DOHH2 (cell line): ENCODE measurements around the gene HEXIM1.

ENCODE experiments used
- H3F3A ChIP-seq: fragments of 200-600 bp; sonication (generic), shearing (Covaris generic); 2 replicates; pipeline ENCODE4 v1.6.0; 2016; ENCODE audit warnings: antibody characterized with exemption, mild to moderate bottlenecking; ENCODE audit not compliant: control insufficient read depth, insufficient read depth
- H3K27ac ChIP-seq: fragments of 200-600 bp; sonication (generic); 2 replicates; pipeline ENCODE4 v1.5.1; 2014; ENCODE audit warnings: low read depth, mild to moderate bottlenecking, low read length, moderate library complexity
- H3K27me3 ChIP-seq: fragments of 200-600 bp; sonication (generic); 2 replicates; pipeline ENCODE4 v1.6.1; 2014; ENCODE audit warnings: mild to moderate bottlenecking, low read length, mixed read lengths; ENCODE audit not compliant: control insufficient read depth
- H3K36me3 ChIP-seq: fragments of 200-600 bp; sonication (generic); 2 replicates; pipeline ENCODE4 v1.6.1; 2014; ENCODE audit warnings: mild to moderate bottlenecking, low read length, moderate library complexity, mixed read lengths; ENCODE audit not compliant: control insufficient read depth
- H3K4me1 ChIP-seq: fragments of 200-600 bp; sonication (generic); 2 replicates; pipeline ENCODE4 v1.6.1; 2014; ENCODE audit warnings: mild to moderate bottlenecking, low read length, mixed read lengths; ENCODE audit not compliant: control insufficient read depth
- H3K4me2 ChIP-seq: fragments of 200-600 bp; sonication (generic); 2 replicates; pipeline ENCODE4 v1.6.0; 2014; ENCODE audit warnings: mild to moderate bottlenecking, low read length, moderate library complexity
- H3K4me3 ChIP-seq: fragments of 200-600 bp; sonication (generic); 2 replicates; pipeline ENCODE4 v1.5.1; 2014; ENCODE audit warnings: mild to moderate bottlenecking, low read length, mixed read lengths
- H3K79me2 ChIP-seq: fragments of 200-600 bp; sonication (generic); 2 replicates; pipeline ENCODE4 v1.6.1; 2014; ENCODE audit warnings: mild to moderate bottlenecking, low read length, mixed read lengths; ENCODE audit not compliant: control insufficient read depth
- H3K9me2 ChIP-seq: fragments of 200-600 bp; sonication (generic); replicated peaks from 2 replicates; pipeline ENCODE4 v1.6.1; 2014; ENCODE audit warnings: mild to moderate bottlenecking, low read length, mixed read lengths; ENCODE audit not compliant: control insufficient read depth
- H3K9me3 ChIP-seq: fragments of 200-600 bp; sonication (generic); 2 replicates; pipeline ENCODE4 v1.6.1; 2014; ENCODE audit warnings: antibody characterized with exemption, low read length, mixed read lengths; ENCODE audit not compliant: control insufficient read depth, insufficient read depth
- H4K20me1 ChIP-seq: fragments of 200-600 bp; sonication (generic); 2 replicates; pipeline ENCODE4 v1.6.0; 2014; ENCODE audit warnings: low read depth, mild to moderate bottlenecking, antibody characterized with exemption, low read length, moderate library complexity; ENCODE audit not compliant: control insufficient read depth, insufficient read depth
- CTCF ChIP-seq: fragments of 200-600 bp; sonication (generic); IDR thresholded peaks from one replicate; pipeline ENCODE4 v1.5.1; 2014; ENCODE audit warnings: antibody characterized with exemption, mild to moderate bottlenecking, low read depth, low read length; ENCODE audit not compliant: poor library complexity, severe bottlenecking
- EZH2phosphoT487 ChIP-seq: fragments of 200-600 bp; sonication (generic); IDR thresholded peaks from 2 replicates; pipeline ENCODE4 v1.6.1; 2017; ENCODE audit warnings: borderline replicate concordance, mild to moderate bottlenecking, antibody characterized with exemption, low read length, moderate library complexity, mixed read lengths

Gene HEXIM1

GRCh38 chr17:45111850-45112249, 36.4 kb upstream of the HEXIM1 start:
- Histone ChIP-seq H3K9me2 (no peaks in the 10 kb centered on the region), H3K79me2 (no peaks in the 10 kb centered on the region), H3K4me2 (no peak overlapping the region), H3K9me3 (no peaks in the 10 kb centered on the region), H3K4me3 (no peak overlapping the region), H3K27ac (no peak overlapping the region), H3K36me3 (peaks cover 12% of the 10 kb centered on the region), H3K27me3 (no peaks in the 10 kb centered on the region), H4K20me1 (no peaks in the 10 kb centered on the region), H3F3A (no peaks in the 10 kb centered on the region), H3K4me1 (peaks cover 15% of the 10 kb centered on the region)
- TF ChIP-seq CTCF (no peak), EZH2phosphoT487 (no peak)

GRCh38 chr17:45112559-45113423, 35.5 kb upstream of the HEXIM1 start:
- H3K4me1 ChIP-seq, result peaks cover 15% of the 10 kb centered on the region
- no peaks in the 10 kb centered on the region for H3K9me3 ChIP-seq
- no peaks in the 10 kb centered on the region for H3K9me2 ChIP-seq
- no peaks in the 10 kb centered on the region for H3K79me2 ChIP-seq
- no peaks in the 10 kb centered on the region for H4K20me1 ChIP-seq
- H3K4me2 ChIP-seq, result no peak overlapping the region
- peaks cover 3% of the 10 kb centered on the region; the same call in 1 of the 2 replicates for H3K36me3 ChIP-seq
- no peaks in the 10 kb centered on the region for H3K27me3 ChIP-seq
- TF ChIP-seq EZH2phosphoT487 (no peak), CTCF (no peak)
- no peak overlapping the region for H3K4me3 ChIP-seq
- no peaks in the 10 kb centered on the region for H3F3A ChIP-seq
- no peak overlapping the region for H3K27ac ChIP-seq

GRCh38 chr17:45113424-45113754, 34.9 kb upstream of the HEXIM1 start:
- TF ChIP-seq EZH2phosphoT487, result no peak
- TF ChIP-seq CTCF, result no peak
- no peaks in the 10 kb centered on the region for H3K79me2 ChIP-seq
- no peak overlapping the region for H3K27ac ChIP-seq
- H3K36me3 ChIP-seq, result no peaks in the 10 kb centered on the region
- H3K4me3 ChIP-seq, result no peak overlapping the region
- H3K9me3 ChIP-seq, result no peaks in the 10 kb centered on the region
- no peaks in the 10 kb centered on the region for H3K9me2 ChIP-seq
- H3K4me1 ChIP-seq, result peaks cover 15% of the 10 kb centered on the region
- no peaks in the 10 kb centered on the region for H3F3A ChIP-seq
- H3K27me3 ChIP-seq, result no peaks in the 10 kb centered on the region
- H3K4me2 ChIP-seq, result no peak overlapping the region
- no peaks in the 10 kb centered on the region for H4K20me1 ChIP-seq
